ENCODE measurements around the gene TCP1. TPM values are rescaled to one million over a fixed set of nuclear protein-coding genes. Genes with fewer than 3 reads are reported as not detected.

The TCP1 gene
- total and polyA plus RNA-seq, 4 donors: 105 to 146 (median 113) TPM

DNA sequence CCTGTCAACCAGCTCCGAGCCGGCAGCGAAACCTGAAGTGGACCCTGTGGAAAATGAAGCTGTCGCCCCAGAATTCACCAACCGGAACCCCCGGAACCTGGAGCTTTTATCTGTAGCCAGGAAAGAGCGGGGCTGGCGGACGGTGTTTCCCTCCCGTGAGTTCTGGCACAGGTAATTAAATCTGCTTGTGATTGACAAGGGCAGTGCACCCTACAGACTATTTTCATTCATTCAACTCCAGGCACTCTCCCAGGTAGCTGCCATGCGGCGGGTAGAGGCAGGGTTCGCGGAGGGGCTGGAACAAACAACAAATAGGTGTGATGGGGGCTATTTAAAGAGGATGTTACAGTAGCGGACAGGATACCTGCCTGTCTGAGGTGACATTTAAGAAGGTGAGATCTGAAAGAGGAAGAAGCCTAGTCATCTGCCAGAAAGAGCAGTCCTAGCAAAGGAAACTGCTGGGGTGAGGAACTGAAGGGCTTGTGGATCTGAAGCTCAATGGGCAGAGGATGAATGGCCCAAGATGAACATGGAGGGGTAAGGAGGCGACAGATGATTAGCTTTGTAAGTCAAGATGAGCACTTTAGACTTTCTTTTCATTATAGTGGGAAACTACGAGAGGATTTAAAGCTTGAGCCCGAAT lies 1.7 kb upstream of the TCP1 start:
- intact Hi-C loops (cut with DNase I): loop anchor here (1.0 to 5.0 kb wide), 2 partner anchors 41 to 100 kb away; no protein-coding TSS in a partner anchor
- peaks cover 0 to 3% of the 10 kb centered on the region in 2 donors for H3K4me1 ChIP-seq (ENCODE audit: control insufficient read depth in 1 of 2, insufficient read depth in 2 of 2, low read length in 2 of 2)
- H3K27ac ChIP-seq (ENCODE audit: low read depth in 1 of 2, low read length in 2 of 2): peak overlapping the region in 1 of 2 donors; percentile 14
- no peaks in the 10 kb centered on the region for H3K27me3 ChIP-seq (ENCODE audit: control insufficient read depth in 1 of 2, insufficient read depth in 2 of 2, low read length in 1 of 2)
- H3K4me3 ChIP-seq (ENCODE audit: low read length in 2 of 2): peak overlapping the region; percentile 49 to 76
- no peaks in the 10 kb centered on the region for H3K36me3 ChIP-seq (ENCODE audit: control insufficient read depth in 1 of 2, insufficient read depth in 2 of 2, low read length in 1 of 2)
- no peaks in the 10 kb centered on the region for H3K9me3 ChIP-seq (ENCODE audit: control insufficient read depth, low read length)
- 13 to 14% methylated on average over 18 of the region's 18 CpGs for WGBS, 2 donors
- no peak for DNase-seq
- no peak for ATAC-seq (ENCODE audit: low FRiP score)

- Histone ChIP-seq H3K27me3 (ENCODE audit: control insufficient read depth in 1 of 2, insufficient read depth in 2 of 2, low read length in 1 of 2) (no peaks in the 10 kb centered on the region), H3K27ac (ENCODE audit: low read depth in 1 of 2, low read length in 2 of 2) (peak within 1 kb of the TSS; percentile 10 to 72), H3K4me3 (ENCODE audit: low read length in 2 of 2) (peak within 1 kb of the TSS; percentile 60 to 82), H3K4me1 (ENCODE audit: control insufficient read depth in 1 of 2, insufficient read depth in 2 of 2, low read length in 2 of 2) (peaks cover 0 to 3% of the 10 kb centered on the region in 2 donors), H3K36me3 (ENCODE audit: control insufficient read depth in 1 of 2, insufficient read depth in 2 of 2, low read length in 1 of 2) (no peaks in the 10 kb centered on the region), H3K9me3 (ENCODE audit: control insufficient read depth, low read length) (no peaks in the 10 kb centered on the region)
- ATAC-seq (ENCODE audit: low FRiP score): peak; percentile 97
- intact Hi-C loops (cut with DNase I): loop anchor here (1.0 to 5.0 kb wide), 2 partner anchors 42 to 99 kb away; no protein-coding TSS in a partner anchor
- peak; percentile 97 for DNase-seq
- WGBS, 2 donors: 0% methylated on average over 56 of the region's 56 CpGs
Observed at GRCh38 chr6:159790149-159790955, 950 bp upstream of the TCP1 start, which contains the start of gene MRPL18. TSS of gene MRPL18 (plus strand) at chr6:159790467. CDS start at chr6:159790588, 121 bp downstream.

DNA sequence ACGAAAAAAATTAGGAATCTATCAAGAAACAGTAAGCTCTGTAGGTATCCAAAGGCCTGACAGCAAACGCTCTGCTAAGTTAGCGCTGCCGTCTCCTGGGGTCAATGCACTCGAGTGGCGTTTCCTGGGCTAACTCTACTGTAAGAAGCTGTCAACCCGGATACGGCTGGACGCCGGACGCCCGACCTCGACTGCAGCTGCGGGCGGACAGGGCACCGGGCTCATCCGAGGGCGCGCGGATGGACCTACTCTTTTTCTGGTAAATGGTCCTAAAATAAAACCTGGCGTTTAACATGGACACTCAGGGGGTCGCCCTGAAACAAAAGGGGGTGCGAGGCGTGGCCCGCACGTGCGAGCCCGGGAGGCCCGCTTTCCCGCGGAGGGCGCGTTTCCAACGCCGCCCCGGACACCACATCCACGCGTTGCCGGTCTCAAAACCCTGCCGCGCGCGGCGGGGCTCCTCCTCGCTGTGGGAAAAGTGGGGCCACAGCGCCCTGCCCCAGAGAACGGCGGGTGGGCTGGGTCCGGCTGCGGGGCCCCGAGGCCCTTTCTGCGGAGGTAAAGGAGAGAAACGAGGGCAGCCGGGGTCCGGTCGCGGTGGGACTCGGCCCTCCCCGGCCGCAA lies 537 bp downstream of the TCP1 start:
- ATAC-seq (ENCODE audit: low FRiP score) (peak; percentile 1), DNase-seq (peak; percentile 61 to 81)
- peak overlapping the region; percentile 59 to 82 for H3K4me3 ChIP-seq (ENCODE audit: low read length in 2 of 2)
- H3K27ac ChIP-seq (ENCODE audit: low read depth in 1 of 2, low read length in 2 of 2): peak overlapping the region; percentile 10 to 72
- H3K4me1 ChIP-seq (ENCODE audit: control insufficient read depth in 1 of 2, insufficient read depth in 2 of 2, low read length in 2 of 2): peaks cover 0 to 3% of the 10 kb centered on the region in 2 donors
- no peaks in the 10 kb centered on the region for H3K9me3 ChIP-seq (ENCODE audit: control insufficient read depth, low read length)
- H3K27me3 ChIP-seq (ENCODE audit: control insufficient read depth in 1 of 2, insufficient read depth in 2 of 2, low read length in 1 of 2): no peaks in the 10 kb centered on the region
- intact Hi-C loops (cut with DNase I): loop anchor here (1.0 kb wide), 2 partner anchors 62 to 96 kb away; partner anchors contain the start of genes SOD2 (in 1 of the 2) and WTAP (in 1 of the 2)
- peaks cover 0 to 3% of the 10 kb centered on the region in 2 donors for H3K36me3 ChIP-seq (ENCODE audit: control insufficient read depth in 1 of 2, insufficient read depth in 2 of 2, low read length in 1 of 2)
- WGBS, 2 donors: 0 to 1% methylated on average over 59 to 60 of the region's 60 CpGs

DNA sequence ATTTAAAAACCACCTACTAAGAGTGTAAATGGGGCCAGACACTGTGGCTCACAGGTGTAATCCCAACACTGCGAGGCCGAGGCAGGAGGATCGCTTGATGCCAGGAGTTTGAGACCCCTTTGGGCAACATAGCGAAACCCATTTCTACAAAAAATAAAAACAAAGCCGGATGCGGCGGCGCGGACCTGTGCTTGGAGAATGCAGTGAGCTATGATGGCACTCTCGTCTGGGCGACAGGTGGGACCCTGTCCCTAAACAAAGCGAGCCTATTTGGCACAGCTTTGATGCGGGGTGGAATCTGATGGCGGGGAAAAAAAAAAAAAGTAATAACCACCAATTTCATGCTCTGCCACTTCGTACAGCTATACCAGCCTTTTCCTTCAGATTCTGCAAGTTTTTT lies 1.1 kb downstream of the TCP1 start:
- Histone ChIP-seq H3K4me1 (ENCODE audit: control insufficient read depth in 1 of 2, insufficient read depth in 2 of 2, low read length in 2 of 2) (peaks cover 0 to 3% of the 10 kb centered on the region in 2 donors), H3K27ac (ENCODE audit: low read depth in 1 of 2, low read length in 2 of 2) (no peak overlapping the region), H3K4me3 (ENCODE audit: low read length in 2 of 2) (peak overlapping the region; percentile 59 to 82), H3K9me3 (ENCODE audit: control insufficient read depth, low read length) (no peaks in the 10 kb centered on the region), H3K36me3 (ENCODE audit: control insufficient read depth in 1 of 2, insufficient read depth in 2 of 2, low read length in 1 of 2) (peaks cover 0 to 3% of the 10 kb centered on the region in 2 donors), H3K27me3 (ENCODE audit: control insufficient read depth in 1 of 2, insufficient read depth in 2 of 2, low read length in 1 of 2) (no peaks in the 10 kb centered on the region)
- no peak for ATAC-seq (ENCODE audit: low FRiP score)
- intact Hi-C loops (cut with DNase I): no loop called here
- 31 to 35% methylated on average over 15 of the region's 15 CpGs for WGBS, 2 donors
- no peak for DNase-seq

DNA sequence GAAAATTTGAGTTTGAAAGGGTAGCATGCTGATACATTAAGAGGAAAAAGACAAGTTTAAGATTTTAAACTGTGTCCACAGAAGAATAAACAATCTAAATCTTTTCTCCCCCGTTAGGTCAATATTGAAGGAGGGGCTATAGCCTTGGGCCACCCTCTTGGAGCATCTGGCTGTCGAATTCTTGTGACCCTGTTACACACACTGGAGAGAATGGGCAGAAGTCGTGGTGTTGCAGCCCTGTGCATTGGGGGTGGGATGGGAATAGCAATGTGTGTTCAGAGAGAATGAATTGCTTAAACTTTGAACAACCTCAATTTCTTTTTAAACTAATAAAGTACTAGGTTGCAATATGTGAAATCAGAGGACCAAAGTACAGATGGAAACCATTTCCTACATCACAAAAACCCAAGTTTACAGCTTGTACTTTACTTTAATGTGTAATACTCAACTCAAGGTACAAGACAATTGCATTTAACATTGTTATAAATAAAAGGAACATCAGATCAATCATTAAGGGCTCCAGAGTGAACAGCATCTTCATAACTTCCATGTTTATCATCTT lies 10.8 kb downstream of the TCP1 start:
- ATAC-seq (ENCODE audit: low FRiP score) (no peak), DNase-seq (peak in 1 of 2 donors; percentile 20)
- H3K9me3 ChIP-seq (ENCODE audit: control insufficient read depth, low read length): no peaks in the 10 kb centered on the region
- H3K4me3 ChIP-seq (ENCODE audit: low read length in 2 of 2): no peak overlapping the region
- H3K4me1 ChIP-seq (ENCODE audit: control insufficient read depth in 1 of 2, insufficient read depth in 2 of 2, low read length in 2 of 2): no peaks in the 10 kb centered on the region
- intact Hi-C loops (cut with DNase I): no loop called here
- H3K36me3 ChIP-seq (ENCODE audit: control insufficient read depth in 1 of 2, insufficient read depth in 2 of 2, low read length in 1 of 2): peaks cover 5 to 8% of the 10 kb centered on the region in 2 donors
- H3K27me3 ChIP-seq (ENCODE audit: control insufficient read depth in 1 of 2, insufficient read depth in 2 of 2, low read length in 1 of 2): no peaks in the 10 kb centered on the region
- no peak overlapping the region for H3K27ac ChIP-seq (ENCODE audit: low read depth in 1 of 2, low read length in 2 of 2)
- 53 to 66% methylated on average over 3 of the region's 3 CpGs for WGBS, 2 donors

- no peak for ATAC-seq (ENCODE audit: low FRiP score)
- intact Hi-C loops (cut with DNase I): no loop called here
- DNase-seq: no peak
- Histone ChIP-seq H3K27ac (ENCODE audit: low read depth in 1 of 2, low read length in 2 of 2) (no peak overlapping the region), H3K9me3 (ENCODE audit: control insufficient read depth, low read length) (no peaks in the 10 kb centered on the region), H3K27me3 (ENCODE audit: control insufficient read depth in 1 of 2, insufficient read depth in 2 of 2, low read length in 1 of 2) (no peaks in the 10 kb centered on the region), H3K36me3 (ENCODE audit: control insufficient read depth in 1 of 2, insufficient read depth in 2 of 2, low read length in 1 of 2) (peaks cover 5 to 8% of the 10 kb centered on the region in 2 donors), H3K4me3 (ENCODE audit: low read length in 2 of 2) (no peak overlapping the region), H3K4me1 (ENCODE audit: control insufficient read depth in 1 of 2, insufficient read depth in 2 of 2, low read length in 2 of 2) (no peaks in the 10 kb centered on the region)
- WGBS, 2 donors: 27 to 28% methylated on average over 1 of the region's 1 CpG
Observed at GRCh38 chr6:159778131-159778530, 11.3 kb downstream of the TCP1 start.

DNA sequence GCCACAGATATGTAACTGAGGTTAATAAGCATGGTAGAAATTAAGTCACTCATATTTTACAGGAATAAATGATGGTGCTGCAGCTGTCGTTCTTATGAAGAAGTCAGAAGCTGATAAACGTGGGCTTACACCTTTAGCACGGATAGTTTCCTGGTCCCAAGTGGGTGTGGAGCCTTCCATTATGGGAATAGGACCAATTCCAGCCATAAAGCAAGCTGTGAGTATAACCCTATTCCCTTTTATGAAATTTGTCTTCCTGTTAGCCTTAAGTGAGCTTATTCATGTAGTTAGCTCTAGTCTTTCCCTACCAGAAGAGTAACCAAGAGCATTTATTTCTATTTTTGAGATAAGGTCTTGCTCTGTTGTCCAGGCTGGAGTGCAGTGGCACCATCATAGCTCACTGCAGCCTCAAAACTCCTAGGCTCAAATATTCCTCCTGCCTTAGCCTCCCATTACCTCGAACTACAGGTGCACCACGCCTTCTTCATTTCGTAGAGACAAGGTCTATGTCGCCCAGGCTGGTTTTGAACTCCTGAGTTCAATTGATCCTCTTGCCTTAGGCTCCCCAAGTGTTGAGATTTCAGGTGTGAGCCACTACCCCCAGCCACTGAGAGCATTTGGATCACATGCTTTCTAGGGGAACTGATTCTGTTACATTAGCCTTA lies 12.0 kb downstream of the TCP1 start:
- 77 to 81% methylated on average over 7 of the region's 7 CpGs for WGBS, 2 donors
- no peak overlapping the region for H3K4me3 ChIP-seq (ENCODE audit: low read length in 2 of 2)
- no peaks in the 10 kb centered on the region for H3K4me1 ChIP-seq (ENCODE audit: control insufficient read depth in 1 of 2, insufficient read depth in 2 of 2, low read length in 2 of 2)
- DNase-seq: peak in 1 of 2 donors; percentile 22
- no peak for ATAC-seq (ENCODE audit: low FRiP score)
- peaks cover 5% of the 10 kb centered on the region in 2 donors for H3K36me3 ChIP-seq (ENCODE audit: control insufficient read depth in 1 of 2, insufficient read depth in 2 of 2, low read length in 1 of 2)
- intact Hi-C loops (cut with DNase I): no loop called here
- H3K27ac ChIP-seq (ENCODE audit: low read depth in 1 of 2, low read length in 2 of 2): no peak overlapping the region
- no peaks in the 10 kb centered on the region for H3K9me3 ChIP-seq (ENCODE audit: control insufficient read depth, low read length)
- no peaks in the 10 kb centered on the region for H3K27me3 ChIP-seq (ENCODE audit: control insufficient read depth in 1 of 2, insufficient read depth in 2 of 2, low read length in 1 of 2)

- Histone ChIP-seq H3K4me1 (ENCODE audit: control insufficient read depth in 1 of 2, insufficient read depth in 2 of 2, low read length in 2 of 2) (no peaks in the 10 kb centered on the region), H3K9me3 (ENCODE audit: control insufficient read depth, low read length) (no peaks in the 10 kb centered on the region), H3K4me3 (ENCODE audit: low read length in 2 of 2) (no peak overlapping the region), H3K36me3 (ENCODE audit: control insufficient read depth in 1 of 2, insufficient read depth in 2 of 2, low read length in 1 of 2) (peaks cover 3 to 9% of the 10 kb centered on the region in 2 donors), H3K27me3 (ENCODE audit: control insufficient read depth in 1 of 2, insufficient read depth in 2 of 2, low read length in 1 of 2) (no peaks in the 10 kb centered on the region), H3K27ac (ENCODE audit: low read depth in 1 of 2, low read length in 2 of 2) (no peak overlapping the region)
- intact Hi-C loops (cut with DNase I): no loop called here
- DNase-seq (no peak), ATAC-seq (ENCODE audit: low FRiP score) (no peak)
- 1 to 41% methylated on average over 1 of the region's 1 CpG for WGBS, 2 donors
Observed at GRCh38 chr6:159772196-159772595, 17.2 kb downstream of the TCP1 start.

Data from aorta (tissue), 5 donors.